Ishikawa (cell line): ENCODE data around the gene ABCC8.

Experiments used
- CEBPB ChIP-seq: IDR thresholded peaks from 2 replicates; pipeline ENCODE4 v1.6.1; 2012
- CREB1 ChIP-seq: IDR thresholded peaks from 2 replicates; pipeline ENCODE4 v1.6.1; 2012; ENCODE audit warnings: low read depth
- EGR1 ChIP-seq: IDR thresholded peaks from 2 replicates; pipeline ENCODE4 v1.6.1; 2012
- EP300 ChIP-seq: IDR thresholded peaks from 2 replicates; pipeline ENCODE4 v1.6.1; 2012; ENCODE audit warnings: borderline replicate concordance
- FOXM1 ChIP-seq: IDR thresholded peaks from 2 replicates; pipeline ENCODE4 v1.6.1; 2012; ENCODE audit warnings: low read depth, borderline replicate concordance
- MAX ChIP-seq: IDR thresholded peaks from 2 replicates; pipeline ENCODE4 v1.6.1; 2012
- NFIC ChIP-seq: IDR thresholded peaks from 2 replicates; pipeline ENCODE4 v1.6.1; 2012
- RAD21 ChIP-seq: IDR thresholded peaks from 2 replicates; pipeline ENCODE4 v1.6.1; 2012; ENCODE audit warnings: low read depth
- REST ChIP-seq: IDR thresholded peaks from 2 replicates; pipeline ENCODE4 v1.6.1; 2012; ENCODE audit warnings: low read depth, mild to moderate bottlenecking
- TAF1 ChIP-seq: IDR thresholded peaks from 2 replicates; pipeline ENCODE4 v1.6.1; 2012; ENCODE audit warnings: low read depth, mild to moderate bottlenecking
- TCF12 ChIP-seq: IDR thresholded peaks from 2 replicates; pipeline ENCODE4 v1.6.1; 2012; ENCODE audit warnings: low read depth
- TEAD4 ChIP-seq: IDR thresholded peaks from 2 replicates; pipeline ENCODE4 v1.6.1; 2012
- USF1 ChIP-seq: IDR thresholded peaks from 2 replicates; pipeline ENCODE4 v1.6.1; 2012
- YY1 ChIP-seq: IDR thresholded peaks from 2 replicates; pipeline ENCODE4 v1.6.1; 2012; ENCODE audit warnings: low read depth
- ZBTB7A ChIP-seq: IDR thresholded peaks from 2 replicates; pipeline ENCODE4 v1.6.1; 2012; ENCODE audit warnings: low read depth

ABCC8 gene

GRCh38 chr11:17473071-17473744 is 3.4 kb downstream of the ABCC8 start:
- TF ChIP-seq EGR1 = no peak
- no peak for TF ChIP-seq USF1
- TF ChIP-seq RAD21 = no peak
- TF ChIP-seq EP300 = no peak
- no peak for TF ChIP-seq REST
- TF ChIP-seq TAF1 = no peak
- no peak for TF ChIP-seq CEBPB
- TF ChIP-seq MAX = no peak
- no peak for TF ChIP-seq FOXM1
- no peak for TF ChIP-seq ZBTB7A
- TF ChIP-seq CREB1 = no peak

GRCh38 chr11:17472467-17472866 is 4.2 kb downstream of the ABCC8 start:
- TF ChIP-seq FOXM1 = no peak
- TF ChIP-seq TAF1 = no peak
- TF ChIP-seq TCF12 = no peak
- no peak for TF ChIP-seq YY1

GRCh38 chr11:17471501-17471900 is 5.1 kb downstream of the ABCC8 start:
- TF ChIP-seq NFIC (no peak), REST (no peak), RAD21 (peak; percentile 28; the same call in 1 of the 2 replicates), MAX (no peak)

GRCh38 chr11:17469998-17470397 is 6.6 kb downstream of the ABCC8 start:
- TF ChIP-seq TCF12 (no peak), MAX (no peak), RAD21 (no peak), CEBPB (no peak), TAF1 (no peak), ZBTB7A (no peak), TEAD4 (no peak), REST (no peak), NFIC (no peak), EGR1 (no peak), YY1 (no peak), FOXM1 (no peak), CREB1 (no peak), EP300 (no peak), USF1 (no peak)

- TF ChIP-seq CEBPB (no peak), CREB1 (no peak)
Observed at GRCh38 chr11:17468122-17468521, 8.5 kb downstream of the ABCC8 start.
